Effector CD8-positive, alpha-beta T cell (primary cell): ENCODE results near the gene NAA80.
"Not testable (repeated sequence)": the region's sequence is repeated elsewhere in the genome, so short reads cannot be mapped to it uniquely, and the experiment has no call there.

ENCODE experiments used
- DNase-seq: peaks from one replicate; lab custom pipeline; 2025; lab: John Stamatoyannopoulos, UW

The NAA80 gene

GRCh38 chr3:50314816-50315215 lies 15.6 kb upstream of the NAA80 start:
- DNase-seq = no peak

GRCh38 chr3:50314342-50314741 lies 15.1 kb upstream of the NAA80 start:
- DNase-seq = no peak

GRCh38 chr3:50312041-50312440 lies 12.8 kb upstream of the NAA80 start:
- DNase-seq = not testable (repeated sequence)

GRCh38 chr3:50304601-50305000 lies 5.4 kb upstream of the NAA80 start:
- no peak for DNase-seq

GRCh38 chr3:50303013-50303815 lies 4.0 kb upstream of the NAA80 start, which contains the start of gene HYAL1:
HYAL1 (minus strand) TSS chr3:50303574; CDS start chr3:50302956, 618 bp downstream.
- DNase-seq = no peak

GRCh38 chr3:50302095-50303012 lies 3.1 kb upstream of the NAA80 start:
- DNase-seq = no peak

- DNase-seq = no peak
Observed at GRCh38 chr3:50300681-50301254, 1.6 kb upstream of the NAA80 start.

GRCh38 chr3:50299929-50300680 lies 900 bp upstream of the NAA80 start:
- no peak for DNase-seq

GRCh38 chr3:50299638-50299928 lies 378 bp upstream of the NAA80 start:
- no peak for DNase-seq

GRCh38 chr3:50297896-50298725 lies 1.1 kb downstream of the NAA80 start:
- DNase-seq = no peak

GRCh38 chr3:50297384-50297775 lies 1.8 kb downstream of the NAA80 start:
- no peak for DNase-seq

GRCh38 chr3:50296721-50297383 lies 2.4 kb downstream of the NAA80 start:
- no peak for DNase-seq

GRCh38 chr3:50295553-50296431 lies 3.4 kb downstream of the NAA80 start:
- no peak for DNase-seq

GRCh38 chr3:50294492-50295403 lies 4.5 kb downstream of the NAA80 start:
- DNase-seq = no peak

GRCh38 chr3:50294089-50294488 lies 5.1 kb downstream of the NAA80 start:
- DNase-seq = no peak

- DNase-seq = no peak
Observed at GRCh38 chr3:50293079-50293801, 6.0 kb downstream of the NAA80 start.

- DNase-seq = peak; percentile 91
Observed at GRCh38 chr3:50292159-50293078, 6.8 kb downstream of the NAA80 start, which contains the start of gene IFRD2. IFRD2 (minus strand) TSS chr3:50292429; CDS start chr3:50292274, 155 bp downstream.
